HG03442 (cell line): ENCODE measurements around the gene HIBADH.
"Not testable (repeated sequence)": the region's sequence is repeated elsewhere in the genome, so short reads cannot be mapped to it uniquely, and the experiment has no call there.

Experiments used
- ATAC-seq: cut with Tn5 transposase; IDR thresholded peaks from one replicate; pipeline ENCODE4 v1.9.1; 2021; ENCODE audit warnings: mild to moderate bottlenecking, moderate library complexity; ENCODE audit not compliant: unreplicated experiment

Gene HIBADH

GRCh38 chr7:27603813-27604212 is 58.9 kb downstream of the HIBADH start:
- ATAC-seq = no peak

GRCh38 chr7:27602766-27603165 is 59.9 kb downstream of the HIBADH start:
- no peak for ATAC-seq

GRCh38 chr7:27601217-27601616 is 61.5 kb downstream of the HIBADH start:
- no peak for ATAC-seq

GRCh38 chr7:27600247-27600646 is 62.4 kb downstream of the HIBADH start:
- ATAC-seq = no peak

- no peak for ATAC-seq
These were observed 67.7 kb downstream of the HIBADH start for GRCh38 chr7:27595009-27595408.

- ATAC-seq = no peak
These were observed 69.5 kb downstream of the HIBADH start for GRCh38 chr7:27593226-27593625.

- ATAC-seq = no peak
These were observed 72.3 kb downstream of the HIBADH start for GRCh38 chr7:27590416-27590815.

- ATAC-seq = no peak
These were observed 75.3 kb downstream of the HIBADH start for GRCh38 chr7:27587429-27587828.

- peak; percentile 84 for ATAC-seq
These were observed 75.9 kb downstream of the HIBADH start for GRCh38 chr7:27586825-27587224.

- ATAC-seq = no peak
These were observed 76.8 kb downstream of the HIBADH start for GRCh38 chr7:27585781-27586447.

GRCh38 chr7:27581906-27582305 is 80.8 kb downstream of the HIBADH start:
- no peak for ATAC-seq

GRCh38 chr7:27581119-27581518 is 81.6 kb downstream of the HIBADH start:
- no peak for ATAC-seq

- ATAC-seq = no peak
These were observed 83.1 kb downstream of the HIBADH start for GRCh38 chr7:27579565-27579964.

- ATAC-seq = not testable (repeated sequence)
These were observed 84.5 kb downstream of the HIBADH start for GRCh38 chr7:27578169-27578568.

GRCh38 chr7:27576360-27576944 is 86.2 kb downstream of the HIBADH start:
- no peak for ATAC-seq

- ATAC-seq = no peak
These were observed 87.1 kb downstream of the HIBADH start for GRCh38 chr7:27575613-27576012.

- ATAC-seq = no peak
These were observed 93.6 kb downstream of the HIBADH start for GRCh38 chr7:27569106-27569505.

- no peak for ATAC-seq
These were observed 95.4 kb downstream of the HIBADH start for GRCh38 chr7:27567266-27567665.

GRCh38 chr7:27564881-27565482 is 97.7 kb downstream of the HIBADH start:
- no peak for ATAC-seq

GRCh38 chr7:27560706-27561235 is 101.9 kb downstream of the HIBADH start:
- no peak for ATAC-seq

GRCh38 chr7:27555670-27556069 is 107.0 kb downstream of the HIBADH start:
- ATAC-seq = no peak

- no peak for ATAC-seq
These were observed 107.9 kb downstream of the HIBADH start for GRCh38 chr7:27554826-27555225.
